ENCODE data around the gene SIAH2. TPM values are rescaled to one million over a fixed set of nuclear protein-coding genes. Genes with fewer than 3 reads are reported as not detected.

Gene SIAH2
- polyA plus RNA-seq, 1 of the 3 experiments (the other 2 are of a cell fraction), result 18.4 TPM

DNA sequence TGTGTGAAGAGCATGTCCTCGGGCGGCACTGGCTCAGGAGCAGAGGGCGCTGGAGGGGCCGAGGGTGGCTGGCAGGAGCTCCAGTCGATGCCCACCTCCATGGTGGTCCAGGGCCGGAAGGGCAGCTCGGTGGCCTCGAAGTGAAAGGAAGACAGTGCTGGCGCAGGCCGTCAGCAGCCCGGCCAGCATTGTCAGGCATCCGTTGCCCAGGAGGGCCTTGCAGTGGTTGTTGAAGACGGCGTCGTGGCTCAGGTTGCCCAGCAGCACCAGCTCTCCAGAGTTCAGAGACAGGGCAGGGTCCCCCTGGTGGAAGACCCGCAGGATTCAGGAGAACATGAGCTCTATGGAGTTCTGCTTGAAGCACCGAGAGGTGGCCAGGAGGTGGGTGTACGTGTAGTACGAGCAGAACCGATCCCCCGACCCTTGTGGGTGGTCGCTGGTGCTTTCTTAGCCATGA is 16.5 kb upstream of the SIAH2 start:
- Histone ChIP-seq H3K9me3 (no peaks in the 10 kb centered on the region), H3K79me2 (ENCODE audit: insufficient read depth) (no peaks in the 10 kb centered on the region), H3K4me1 (ENCODE audit: control insufficient read depth in 1 of 2, insufficient read depth in 2 of 2, low read depth in 1 of 2, low read length in 1 of 2) (no peaks in the 10 kb centered on the region), H4K20me1 (ENCODE audit: insufficient read depth) (no peaks in the 10 kb centered on the region), H3K9me2 (no peaks in the 10 kb centered on the region), H3K9ac (no peak overlapping the region), H3K27me3 (ENCODE audit: insufficient read depth) (no peaks in the 10 kb centered on the region), H3F3A (replicated peaks; ENCODE audit: insufficient read depth) (no peaks in the 10 kb centered on the region), H2AFZ (ENCODE audit: low read depth) (no peak overlapping the region), H3K4me3 (ENCODE audit: low read depth in 2 of 2, low read length in 1 of 2) (no peak overlapping the region), H3K4me2 (no peak overlapping the region), H3K27ac (ENCODE audit: low read depth in 2 of 2, low read length in 1 of 2) (no peak overlapping the region), H3K36me3 (replicated peaks in 1 of 2; ENCODE audit: control insufficient read depth in 1 of 2, insufficient read depth in 2 of 2, low read length in 1 of 2) (no peaks in the 10 kb centered on the region)
- ChIA-PET POLR2A (interaction anchor here (1.3 kb wide), 1 partner anchor 16 kb away, joined by 3 read pairs; the partner anchor contains the start of gene SIAH2), CTCF (interaction anchor here (2.1 to 7.1 kb wide), 4 partner anchors 8 to 366 kb away, joined by 6 to 72 read pairs (median 7); partner anchors contain the start of gene SIAH2)
- WGBS (ENCODE audit: low lambda C conversion rate), result 74% methylated on average over 16 of the region's 22 CpGs
- peak; percentile 35 for DNase-seq
- TF ChIP-seq, protein P1, sequence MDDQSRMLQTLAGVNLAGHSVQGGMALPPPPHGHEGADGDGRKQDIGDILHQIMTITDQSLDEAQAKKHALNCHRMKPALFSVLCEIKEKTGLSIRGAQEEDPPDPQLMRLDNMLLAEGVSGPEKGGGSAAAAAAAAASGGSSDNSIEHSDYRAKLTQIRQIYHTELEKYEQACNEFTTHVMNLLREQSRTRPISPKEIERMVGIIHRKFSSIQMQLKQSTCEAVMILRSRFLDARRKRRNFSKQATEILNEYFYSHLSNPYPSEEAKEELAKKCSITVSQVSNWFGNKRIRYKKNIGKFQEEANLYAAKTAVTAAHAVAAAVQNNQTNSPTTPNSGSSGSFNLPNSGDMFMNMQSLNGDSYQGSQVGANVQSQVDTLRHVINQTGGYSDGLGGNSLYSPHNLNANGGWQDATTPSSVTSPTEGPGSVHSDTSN (IDR thresholded peaks at IDR 0.05), result no peak
- TF ChIP-seq EZH2phosphoT487 (IDR thresholded peaks at IDR 0.05; ENCODE audit: borderline replicate concordance, low read depth), result no peak
- TF ChIP-seq NRF1 (IDR thresholded peaks at IDR 0.05; ENCODE audit: low read depth, low read length), result no peak
- no peak for TF ChIP-seq JUND (IDR thresholded peaks at IDR 0.05)
- TF ChIP-seq FOSL2 (IDR thresholded peaks at IDR 0.05; ENCODE audit: borderline replicate concordance, low read depth), result no peak
- no peak for TF ChIP-seq GABPA (IDR thresholded peaks at IDR 0.05; ENCODE audit: low read depth)
- TF ChIP-seq SMC3 (IDR thresholded peaks at IDR 0.05; ENCODE audit: low read depth, low read length), result no peak
- no peak for TF ChIP-seq YY1 (IDR thresholded peaks at IDR 0.05; ENCODE audit: low read depth)
- TF ChIP-seq, protein P2, sequence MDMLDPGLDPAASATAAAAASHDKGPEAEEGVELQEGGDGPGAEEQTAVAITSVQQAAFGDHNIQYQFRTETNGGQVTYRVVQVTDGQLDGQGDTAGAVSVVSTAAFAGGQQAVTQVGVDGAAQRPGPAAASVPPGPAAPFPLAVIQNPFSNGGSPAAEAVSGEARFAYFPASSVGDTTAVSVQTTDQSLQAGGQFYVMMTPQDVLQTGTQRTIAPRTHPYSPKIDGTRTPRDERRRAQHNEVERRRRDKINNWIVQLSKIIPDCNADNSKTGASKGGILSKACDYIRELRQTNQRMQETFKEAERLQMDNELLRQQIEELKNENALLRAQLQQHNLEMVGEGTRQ (IDR thresholded peaks at IDR 0.05; ENCODE audit: borderline replicate concordance, low read depth, low read length), result no peak
- TF ChIP-seq EP300 (IDR thresholded peaks at IDR 0.05; ENCODE audit: borderline replicate concordance in 1 of 2, low read depth in 1 of 2, low read length in 1 of 2), result no peak
- TF ChIP-seq, protein P3, sequence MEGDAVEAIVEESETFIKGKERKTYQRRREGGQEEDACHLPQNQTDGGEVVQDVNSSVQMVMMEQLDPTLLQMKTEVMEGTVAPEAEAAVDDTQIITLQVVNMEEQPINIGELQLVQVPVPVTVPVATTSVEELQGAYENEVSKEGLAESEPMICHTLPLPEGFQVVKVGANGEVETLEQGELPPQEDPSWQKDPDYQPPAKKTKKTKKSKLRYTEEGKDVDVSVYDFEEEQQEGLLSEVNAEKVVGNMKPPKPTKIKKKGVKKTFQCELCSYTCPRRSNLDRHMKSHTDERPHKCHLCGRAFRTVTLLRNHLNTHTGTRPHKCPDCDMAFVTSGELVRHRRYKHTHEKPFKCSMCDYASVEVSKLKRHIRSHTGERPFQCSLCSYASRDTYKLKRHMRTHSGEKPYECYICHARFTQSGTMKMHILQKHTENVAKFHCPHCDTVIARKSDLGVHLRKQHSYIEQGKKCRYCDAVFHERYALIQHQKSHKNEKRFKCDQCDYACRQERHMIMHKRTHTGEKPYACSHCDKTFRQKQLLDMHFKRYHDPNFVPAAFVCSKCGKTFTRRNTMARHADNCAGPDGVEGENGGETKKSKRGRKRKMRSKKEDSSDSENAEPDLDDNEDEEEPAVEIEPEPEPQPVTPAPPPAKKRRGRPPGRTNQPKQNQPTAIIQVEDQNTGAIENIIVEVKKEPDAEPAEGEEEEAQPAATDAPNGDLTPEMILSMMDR (IDR thresholded peaks at IDR 0.05), result no peak

DNA sequence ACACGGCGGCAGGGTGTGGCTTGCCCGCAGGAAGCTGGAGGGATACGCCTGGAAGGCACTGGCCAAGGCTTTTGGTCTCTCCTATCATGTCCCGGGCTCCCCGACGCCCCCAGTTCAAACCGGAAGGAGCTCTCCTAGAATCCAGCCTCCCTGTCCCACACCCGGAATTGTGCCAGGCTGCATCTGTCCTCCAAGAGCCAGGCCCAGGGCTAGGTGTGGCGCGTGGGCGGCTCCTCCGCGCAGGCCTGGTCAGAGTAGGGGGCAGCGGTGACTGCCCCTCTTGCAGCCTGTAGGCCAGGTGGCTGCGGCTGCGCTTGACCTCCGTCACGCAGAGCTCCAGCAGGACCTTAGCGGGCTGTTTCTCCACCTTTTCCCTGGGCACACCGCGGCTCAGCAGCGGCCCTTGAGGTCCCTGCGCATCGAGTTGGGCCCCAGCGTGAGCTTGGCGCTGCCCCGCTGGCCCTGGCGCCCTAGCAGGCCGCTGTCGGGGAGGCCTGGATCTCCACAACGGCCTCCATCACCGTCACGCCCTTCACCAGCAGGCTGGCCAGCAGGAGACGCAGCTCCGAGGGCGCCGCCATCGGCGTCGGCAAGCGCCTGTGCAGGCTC is 15.9 kb upstream of the SIAH2 start:
- no peaks in the 10 kb centered on the region for H3F3A ChIP-seq (replicated peaks; ENCODE audit: insufficient read depth)
- no peak overlapping the region for H2AFZ ChIP-seq (ENCODE audit: low read depth)
- no peak for DNase-seq
- no peak overlapping the region for H3K4me3 ChIP-seq (ENCODE audit: low read depth in 2 of 2, low read length in 1 of 2)
- 89% methylated on average over 20 of the region's 42 CpGs for WGBS (ENCODE audit: low lambda C conversion rate)
- H3K4me2 ChIP-seq, result no peak overlapping the region
- TF ChIP-seq MXI1 (IDR thresholded peaks at IDR 0.05; ENCODE audit: low read depth, low read length) (no peak), POLR2AphosphoS5 (IDR thresholded peaks at IDR 0.05; ENCODE audit: low read depth, low read length) (no peak), RCOR1 (IDR thresholded peaks at IDR 0.05; ENCODE audit: low read length) (no peak), FOSL2 (IDR thresholded peaks at IDR 0.05; ENCODE audit: borderline replicate concordance, low read depth) (no peak)
- TF ChIP-seq, protein P4, sequence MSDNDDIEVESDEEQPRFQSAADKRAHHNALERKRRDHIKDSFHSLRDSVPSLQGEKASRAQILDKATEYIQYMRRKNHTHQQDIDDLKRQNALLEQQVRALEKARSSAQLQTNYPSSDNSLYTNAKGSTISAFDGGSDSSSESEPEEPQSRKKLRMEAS (IDR thresholded peaks at IDR 0.05; ENCODE audit: low read depth), result no peak
- no peaks in the 10 kb centered on the region for H4K20me1 ChIP-seq (ENCODE audit: insufficient read depth)
- H3K79me2 ChIP-seq (ENCODE audit: insufficient read depth), result no peaks in the 10 kb centered on the region
- no peak overlapping the region for H3K27ac ChIP-seq (ENCODE audit: low read depth in 2 of 2, low read length in 1 of 2)
- H3K27me3 ChIP-seq (ENCODE audit: insufficient read depth), result no peaks in the 10 kb centered on the region
- no peaks in the 10 kb centered on the region; a peak in 1 of 4 replicates for H3K4me1 ChIP-seq (ENCODE audit: control insufficient read depth in 1 of 2, insufficient read depth in 2 of 2, low read depth in 1 of 2, low read length in 1 of 2)
- H3K9me3 ChIP-seq, result no peaks in the 10 kb centered on the region
- no peaks in the 10 kb centered on the region for H3K9me2 ChIP-seq
- no peak overlapping the region for H3K9ac ChIP-seq
- CTCF ChIA-PET, result interaction anchor here (2.1 to 7.1 kb wide), 4 partner anchors 9 to 367 kb away, joined by 6 to 72 read pairs (median 7); partner anchors contain the start of gene SIAH2
- POLR2A ChIA-PET, result interaction anchor here (1.3 kb wide), 1 partner anchor 16 kb away, joined by 3 read pairs; the partner anchor contains the start of gene SIAH2
- H3K36me3 ChIP-seq (replicated peaks in 1 of 2; ENCODE audit: control insufficient read depth in 1 of 2, insufficient read depth in 2 of 2, low read length in 1 of 2), result no peaks in the 10 kb centered on the region
